ENCODE measurements around the gene ATG2B. TPM values are rescaled to one million over a fixed set of nuclear protein-coding genes. Genes with fewer than 3 reads are reported as not detected.

The ATG2B gene
- total RNA-seq, 1 donor from 2014 or later = 11.9 TPM

GRCh38 chr14:96310906-96311305 is 52.2 kb downstream of the ATG2B start:
- Mint-ChIP-seq H3K36me3 (peaks cover 23% of the 10 kb centered on the region), H3K27ac (no peak overlapping the region), H3K4me1 (no peaks in the 10 kb centered on the region), H3K27me3 (ENCODE audit: insufficient read depth, low read depth) (no peaks in the 10 kb centered on the region), H3K4me3 (no peak overlapping the region), H3K9me3 (no peaks in the 10 kb centered on the region)
- Histone ChIP-seq H2AFZ (replicated peaks) (no peak overlapping the region), H3K4me3 (no peak overlapping the region), H3K36me3 (peaks cover 13% of the 10 kb centered on the region), H3K27ac (no peak overlapping the region), H3F3A (ENCODE audit: low read depth) (no peaks in the 10 kb centered on the region), H3K4me2 (no peak overlapping the region), H3K9me3 (ENCODE audit: low read depth) (no peaks in the 10 kb centered on the region), H3K27me3 (no peaks in the 10 kb centered on the region), H3K79me2 (ENCODE audit: low read depth) (no peaks in the 10 kb centered on the region), H3K4me1 (no peaks in the 10 kb centered on the region), H3K9ac (no peak overlapping the region), H4K20me1 (ENCODE audit: low read depth) (no peaks in the 10 kb centered on the region)
- no peak for TF ChIP-seq EZH2phosphoT487 (IDR thresholded peaks at IDR 0.05)
- TF ChIP-seq EZH2 (IDR thresholded peaks at IDR 0.05) = no peak
- no peak for TF ChIP-seq CTCF (IDR thresholded peaks at IDR 0.05)
- no peak for DNase-seq (ENCODE audit: low spot score)

GRCh38 chr14:96309896-96310330 is 53.2 kb downstream of the ATG2B start:
- peaks cover 18% of the 10 kb centered on the region for H3K36me3 Mint-ChIP-seq
- Histone ChIP-seq H4K20me1 (ENCODE audit: low read depth) (no peaks in the 10 kb centered on the region), H3K4me3 (no peak overlapping the region), H3K27me3 (no peaks in the 10 kb centered on the region), H3K9ac (no peak overlapping the region), H3K4me1 (no peaks in the 10 kb centered on the region), H3K27ac (no peak overlapping the region), H3F3A (ENCODE audit: low read depth) (no peaks in the 10 kb centered on the region), H3K79me2 (ENCODE audit: low read depth) (no peaks in the 10 kb centered on the region), H3K9me3 (ENCODE audit: low read depth) (no peaks in the 10 kb centered on the region), H3K4me2 (no peak overlapping the region), H3K36me3 (peaks cover 13% of the 10 kb centered on the region), H2AFZ (replicated peaks) (no peak overlapping the region)
- no peaks in the 10 kb centered on the region for H3K9me3 Mint-ChIP-seq
- DNase-seq (ENCODE audit: low spot score) = no peak
- no peak overlapping the region for H3K4me3 Mint-ChIP-seq
- H3K4me1 Mint-ChIP-seq = no peaks in the 10 kb centered on the region
- H3K27me3 Mint-ChIP-seq (ENCODE audit: insufficient read depth, low read depth) = no peaks in the 10 kb centered on the region
- no peak for TF ChIP-seq CTCF (IDR thresholded peaks at IDR 0.05)
- no peak for TF ChIP-seq EZH2 (IDR thresholded peaks at IDR 0.05)
- TF ChIP-seq EZH2phosphoT487 (IDR thresholded peaks at IDR 0.05) = no peak
- H3K27ac Mint-ChIP-seq = no peak overlapping the region

- H3K27ac ChIP-seq = no peak overlapping the region
- no peak overlapping the region for H2AFZ ChIP-seq (replicated peaks)
- Mint-ChIP-seq H3K27me3 (ENCODE audit: insufficient read depth, low read depth) (no peaks in the 10 kb centered on the region), H3K4me3 (no peak overlapping the region), H3K4me1 (no peaks in the 10 kb centered on the region), H3K27ac (no peak overlapping the region), H3K9me3 (no peaks in the 10 kb centered on the region), H3K36me3 (peaks cover 19% of the 10 kb centered on the region)
- no peak overlapping the region for H3K4me3 ChIP-seq
- no peak for DNase-seq (ENCODE audit: low spot score)
- TF ChIP-seq EZH2phosphoT487 (IDR thresholded peaks at IDR 0.05) = no peak
- no peak for TF ChIP-seq CTCF (IDR thresholded peaks at IDR 0.05)
- no peak for TF ChIP-seq EZH2 (IDR thresholded peaks at IDR 0.05)
- no peaks in the 10 kb centered on the region for H4K20me1 ChIP-seq (ENCODE audit: low read depth)
- no peak overlapping the region for H3K4me2 ChIP-seq
- H3K27me3 ChIP-seq = no peaks in the 10 kb centered on the region
- H3K4me1 ChIP-seq = no peaks in the 10 kb centered on the region
- peaks cover 16% of the 10 kb centered on the region for H3K36me3 ChIP-seq
- no peaks in the 10 kb centered on the region for H3K79me2 ChIP-seq (ENCODE audit: low read depth)
- H3K9me3 ChIP-seq (ENCODE audit: low read depth) = no peaks in the 10 kb centered on the region
- no peaks in the 10 kb centered on the region for H3F3A ChIP-seq (ENCODE audit: low read depth)
- H3K9ac ChIP-seq = no peak overlapping the region
These were observed 53.8 kb downstream of the ATG2B start for GRCh38 chr14:96309133-96309895.

Data from neural progenitor cell (in vitro differentiated cells).